GM12891 (cell line): ENCODE data around the gene RGS14.

Experiments used
- PAX5 ChIP-seq: IDR thresholded peaks from 2 replicates; pipeline ENCODE4 v1.6.1; 2011; ENCODE audit warnings: low read length, moderate library complexity, mild to moderate bottlenecking; ENCODE audit not compliant: insufficient read depth, severe bottlenecking
- POLR2A ChIP-seq: IDR thresholded peaks from 2 replicates; pipeline ENCODE4 v1.6.1; 2011; ENCODE audit warnings: low read depth, low read length, control low read depth
- POLR2AphosphoS5 ChIP-seq: IDR thresholded peaks from 2 replicates; pipeline ENCODE4 v1.6.1; 2011; ENCODE audit warnings: low read depth, low read length, control low read depth
- POU2F2 ChIP-seq: IDR thresholded peaks from 2 replicates; pipeline ENCODE4 v1.6.1; 2011; ENCODE audit warnings: low read depth, mild to moderate bottlenecking, control low read depth, low read length, moderate library complexity
- TAF1 ChIP-seq: IDR thresholded peaks from 2 replicates; pipeline ENCODE4 v1.6.1; 2011; ENCODE audit warnings: low read depth, low read length, control low read depth

DNA sequence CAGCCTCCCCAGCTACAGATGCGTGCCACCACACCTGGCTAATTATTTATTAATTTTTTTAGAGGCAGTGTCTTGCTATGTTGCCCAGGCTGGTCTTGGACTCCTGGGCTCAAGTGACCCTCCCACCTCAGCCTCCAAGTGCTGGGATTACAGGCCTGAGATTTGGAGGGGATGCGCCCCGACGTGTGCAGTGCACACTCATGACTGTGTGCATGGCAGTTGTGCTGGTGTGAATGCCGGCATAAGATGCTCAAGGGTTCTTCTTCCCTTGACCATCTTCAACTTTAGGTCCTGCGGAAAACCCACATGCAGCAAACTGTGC lies 23.0 kb downstream of the RGS14 start:
- TF ChIP-seq POLR2A (no peak), TAF1 (no peak), POLR2AphosphoS5 (no peak), PAX5 (no peak), POU2F2 (no peak)
